HepG2 (cell line): ENCODE data around the gene MAPK12. TPM values are rescaled to one million over a fixed set of nuclear protein-coding genes. Genes with fewer than 3 reads are reported as not detected.

Experiments
- CBX5 ChIP-seq: sonication (generic); formaldehyde crosslinking; IDR thresholded peaks from 2 replicates; pipeline ENCODE4 v1.4.0; 2020; ENCODE audit warnings: missing genetic modification reagents, borderline replicate concordance
- CHD2 ChIP-seq: IDR thresholded peaks from 2 replicates; pipeline ENCODE4 v1.6.1; 2011; ENCODE audit warnings: low read depth, low read length, improper control_type of control experiment
- FUBP1 ChIP-seq: sonication (generic); formaldehyde crosslinking; IDR thresholded peaks from 2 replicates; pipeline ENCODE4 v1.5.1; 2020; ENCODE audit warnings: missing genetic modification reagents, mild to moderate bottlenecking, borderline replicate concordance
- KDM1A ChIP-seq: IDR thresholded peaks from 2 replicates; pipeline ENCODE4 v1.6.1; 2016; ENCODE audit warnings: missing compliant biosample characterization
- NONO ChIP-seq, 2 experiments: fragments of 450-650 bp in 1 of 2; sonication (generic) in 1 of 2; formaldehyde crosslinking in 1 of 2; IDR thresholded peaks in 1 of 2; conservative IDR thresholded peaks in 1 of 2; 2 replicates each; pipeline versions ENCODE4 v1.6.1 to v1.8.0; 2017 to 2022; ENCODE audit warnings: mild to moderate bottlenecking in 1 of 2, missing genetic modification reagents in 1 of 2, moderate library complexity in 1 of 2
- PHF20 ChIP-seq: sonication (generic); formaldehyde crosslinking; IDR thresholded peaks from 2 replicates; pipeline ENCODE4 v1.5.0; 2020; ENCODE audit warnings: mild to moderate bottlenecking, missing genetic modification reagents
- POLR2AphosphoS5 ChIP-seq: IDR thresholded peaks from 2 replicates; pipeline ENCODE4 v1.6.1; 2012; ENCODE audit warnings: low read depth, low read length
- SALL2 ChIP-seq: sonication (generic); formaldehyde crosslinking; IDR thresholded peaks from 2 replicates; pipeline ENCODE4 v1.8.1; 2023; ENCODE audit warnings: mild to moderate bottlenecking, missing genetic modification reagents, inconsistent platforms
- SP4 ChIP-seq: sonication (generic); formaldehyde crosslinking; IDR thresholded peaks from 2 replicates; pipeline ENCODE4 v1.8.1; 2023; ENCODE audit warnings: mild to moderate bottlenecking, missing genetic modification reagents
- SRSF1 ChIP-seq: fragments of 200-400 bp; formaldehyde crosslinking; optimal IDR thresholded peaks from 2 replicates; pipeline ENCODE3; 2017; ENCODE audit warnings: mild to moderate bottlenecking, low read depth, low read length, moderate library complexity
- TOE1 ChIP-seq: sonication (generic); formaldehyde crosslinking; IDR thresholded peaks from 2 replicates; pipeline ENCODE4 v1.4.0; 2020; ENCODE audit warnings: mild to moderate bottlenecking, missing genetic modification reagents
- ZNF260 ChIP-seq: sonication (generic); formaldehyde crosslinking; IDR thresholded peaks from 2 replicates; pipeline ENCODE4 v1.4.0; 2020; ENCODE audit warnings: missing genetic modification reagents, low read depth, mild to moderate bottlenecking, borderline replicate concordance
- ZNF44 ChIP-seq: sonication (generic); formaldehyde crosslinking; IDR thresholded peaks from 2 replicates; pipeline ENCODE4 v1.5.1; 2020; ENCODE audit warnings: mild to moderate bottlenecking, missing genetic modification reagents
- ZNF446 ChIP-seq: sonication (generic); formaldehyde crosslinking; IDR thresholded peaks from 2 replicates; pipeline ENCODE4 v1.5.0; 2020; ENCODE audit warnings: mild to moderate bottlenecking, missing genetic modification reagents
- ZNF543 ChIP-seq: sonication (generic); formaldehyde crosslinking; IDR thresholded peaks from 2 replicates; pipeline ENCODE4 v1.4.0; 2020; ENCODE audit warnings: mild to moderate bottlenecking, missing genetic modification reagents
- ZNF562 ChIP-seq: sonication (generic); formaldehyde crosslinking; IDR thresholded peaks from 2 replicates; pipeline ENCODE4 v1.8.0; 2022; ENCODE audit warnings: missing genetic modification reagents, borderline replicate concordance
- ZNF713 ChIP-seq: sonication (generic); formaldehyde crosslinking; IDR thresholded peaks from 2 replicates; pipeline ENCODE4 v1.4.0; 2020; ENCODE audit warnings: mild to moderate bottlenecking, missing genetic modification reagents
- ZSCAN25 ChIP-seq: sonication (generic); formaldehyde crosslinking; IDR thresholded peaks from 2 replicates; pipeline ENCODE4 v1.8.0; 2022; ENCODE audit warnings: mild to moderate bottlenecking, missing genetic modification reagents
- ZSCAN30 ChIP-seq: sonication (generic); formaldehyde crosslinking; IDR thresholded peaks from 2 replicates; pipeline ENCODE4 v1.5.0; 2020; ENCODE audit warnings: mild to moderate bottlenecking, missing genetic modification reagents
- polyA plus RNA-seq, 8 experiments: library from polyadenylated mRNA; depleted of rRNA in 3 of 8; stranded (reverse) in 7 of 8; unstranded in 1 of 8; fragments of >200 nt; fragmentation: Illumina TruSeq in 4 of 8; extraction: Trizol in 4 of 8; gene quantifications; 2 replicates each; pipeline versions ENCODE4 v1.2.1 to v1.2.3, GENCODE V29; 2011 to 2016; ENCODE audit warnings: low read depth in 4 of 8, missing spikeins in 1 of 8, mixed read lengths in 1 of 8; ENCODE audit not compliant: insufficient read depth in 1 of 8
- total RNA-seq, 5 experiments: library from RNA; depleted of rRNA; stranded (reverse); fragments of >200 nt; fragmentation: Illumina TruSeq; extraction: Trizol; gene quantifications; 2 replicates each; pipeline ENCODE4 v1.2.3, GENCODE V29; 2016; ENCODE audit warnings: low read depth in 1 of 5
- TF ChIP-seq, protein P1 (sequence below): sonication (generic); formaldehyde crosslinking; IDR thresholded peaks from 2 replicates; pipeline ENCODE4 v1.4.0; 2020; ENCODE audit warnings: low read depth, mild to moderate bottlenecking, missing genetic modification reagents
- TF ChIP-seq, protein P2 (sequence below): sonication (generic); formaldehyde crosslinking; conservative IDR thresholded peaks from 2 replicates; pipeline ENCODE4 v1.8.0; 2022; ENCODE audit warnings: mild to moderate bottlenecking, moderate library complexity, missing genetic modification reagents
- TF ChIP-seq, protein P3 (sequence below): sonication (generic); formaldehyde crosslinking; IDR thresholded peaks from 2 replicates; pipeline ENCODE4 v1.9.0; 2021; ENCODE audit warnings: missing genetic modification reagents, mild to moderate bottlenecking, borderline replicate concordance

MAPK12 gene
- total and polyA plus RNA-seq, 2 of the 13 experiments (the other 11 are each of a cell fraction or from before 2014, with no cell fraction given): 22.2 to 23.3 TPM

DNA sequence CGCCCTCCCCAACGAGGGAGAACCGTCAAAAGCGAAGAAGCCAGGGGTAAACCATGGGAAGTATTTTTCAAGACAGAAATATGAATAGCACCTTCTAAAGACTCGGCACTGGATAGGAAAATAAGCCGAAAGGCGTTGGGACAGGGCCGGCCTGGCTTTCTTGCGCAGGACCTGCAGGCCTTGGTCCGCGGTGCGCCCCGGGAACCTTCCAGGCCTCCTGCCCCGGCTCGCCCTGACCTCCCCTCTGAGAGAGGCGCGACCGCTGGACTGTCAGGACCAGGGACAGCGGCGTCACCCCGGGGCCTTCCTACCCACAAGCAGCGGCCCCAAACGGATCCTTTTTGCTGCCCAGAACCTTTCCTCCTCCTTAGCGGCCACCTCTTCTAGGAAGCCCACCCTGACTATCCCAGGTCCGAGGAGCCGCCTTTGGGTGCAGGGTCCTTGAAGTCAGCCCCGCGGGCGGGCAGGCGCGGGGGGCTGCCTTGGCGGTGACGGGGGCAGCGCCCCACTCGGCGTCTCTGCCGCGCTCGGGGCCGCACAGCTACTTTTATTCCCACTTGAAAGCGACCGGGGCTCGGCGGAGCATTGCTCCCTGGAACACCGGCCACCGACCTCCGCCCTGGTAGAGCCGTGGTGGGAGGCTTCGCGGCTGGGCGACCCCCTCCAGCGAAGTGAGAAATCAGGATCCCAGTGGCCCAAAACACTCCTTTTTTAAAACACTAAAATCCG lies 9.3 kb upstream of the MAPK12 start (continued):
- TF ChIP-seq, protein P1, sequence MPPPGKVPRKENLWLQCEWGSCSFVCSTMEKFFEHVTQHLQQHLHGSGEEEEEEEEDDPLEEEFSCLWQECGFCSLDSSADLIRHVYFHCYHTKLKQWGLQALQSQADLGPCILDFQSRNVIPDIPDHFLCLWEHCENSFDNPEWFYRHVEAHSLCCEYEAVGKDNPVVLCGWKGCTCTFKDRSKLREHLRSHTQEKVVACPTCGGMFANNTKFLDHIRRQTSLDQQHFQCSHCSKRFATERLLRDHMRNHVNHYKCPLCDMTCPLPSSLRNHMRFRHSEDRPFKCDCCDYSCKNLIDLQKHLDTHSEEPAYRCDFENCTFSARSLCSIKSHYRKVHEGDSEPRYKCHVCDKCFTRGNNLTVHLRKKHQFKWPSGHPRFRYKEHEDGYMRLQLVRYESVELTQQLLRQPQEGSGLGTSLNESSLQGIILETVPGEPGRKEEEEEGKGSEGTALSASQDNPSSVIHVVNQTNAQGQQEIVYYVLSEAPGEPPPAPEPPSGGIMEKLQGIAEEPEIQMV (CRISPR knock-in tag): peak; percentile 59; the same call in 1 of the 2 replicates
- TF ChIP-seq PHF20 (CRISPR knock-in tag) (no peak), CHD2 (no peak), SALL2 (peak; percentile 79; the same call in 1 of the 2 replicates), ZNF44 (CRISPR knock-in tag) (peak; percentile 65; the same call in 1 of the 2 replicates), CBX5 (no peak), NONO (IDR thresholded peaks at IDR 0.05) (no peak), NONO (CRISPR knock-in tag; conservative IDR thresholded peaks at IDR 0.05) (no peak), ZNF260 (CRISPR knock-in tag) (no peak), ZNF543 (CRISPR knock-in tag) (peak; percentile 83; the same call in 1 of the 2 replicates), ZSCAN25 (CRISPR knock-in tag) (peak; percentile 66; the same call in 1 of the 2 replicates), KDM1A (CRISPR knock-in tag) (no peak), ZNF562 (CRISPR knock-in tag) (no peak), ZNF446 (CRISPR knock-in tag) (0 out of 2 replicates have a peak, but pooled peaks have one; percentile 54), POLR2AphosphoS5 (no peak), ZSCAN30 (CRISPR knock-in tag) (no peak), FUBP1 (CRISPR knock-in tag) (no peak), SP4 (CRISPR knock-in tag) (peak; percentile 39; the same call in 1 of the 2 replicates), SRSF1 (peak; percentile 41), ZNF713 (0 out of 2 replicates have a peak, but pooled peaks have one; percentile 48), TOE1 (CRISPR knock-in tag) (no peak)
- TF ChIP-seq, protein P2, sequence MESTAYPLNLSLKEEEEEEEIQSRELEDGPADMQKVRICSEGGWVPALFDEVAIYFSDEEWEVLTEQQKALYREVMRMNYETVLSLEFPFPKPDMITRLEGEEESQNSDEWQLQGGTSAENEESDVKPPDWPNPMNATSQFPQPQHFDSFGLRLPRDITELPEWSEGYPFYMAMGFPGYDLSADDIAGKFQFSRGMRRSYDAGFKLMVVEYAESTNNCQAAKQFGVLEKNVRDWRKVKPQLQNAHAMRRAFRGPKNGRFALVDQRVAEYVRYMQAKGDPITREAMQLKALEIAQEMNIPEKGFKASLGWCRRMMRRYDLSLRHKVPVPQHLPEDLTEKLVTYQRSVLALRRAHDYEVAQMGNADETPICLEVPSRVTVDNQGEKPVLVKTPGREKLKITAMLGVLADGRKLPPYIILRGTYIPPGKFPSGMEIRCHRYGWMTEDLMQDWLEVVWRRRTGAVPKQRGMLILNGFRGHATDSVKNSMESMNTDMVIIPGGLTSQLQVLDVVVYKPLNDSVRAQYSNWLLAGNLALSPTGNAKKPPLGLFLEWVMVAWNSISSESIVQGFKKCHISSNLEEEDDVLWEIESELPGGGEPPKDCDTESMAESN (CRISPR knock-in tag): peak; percentile 69; the same call in 1 of the 2 replicates
- TF ChIP-seq, protein P3, sequence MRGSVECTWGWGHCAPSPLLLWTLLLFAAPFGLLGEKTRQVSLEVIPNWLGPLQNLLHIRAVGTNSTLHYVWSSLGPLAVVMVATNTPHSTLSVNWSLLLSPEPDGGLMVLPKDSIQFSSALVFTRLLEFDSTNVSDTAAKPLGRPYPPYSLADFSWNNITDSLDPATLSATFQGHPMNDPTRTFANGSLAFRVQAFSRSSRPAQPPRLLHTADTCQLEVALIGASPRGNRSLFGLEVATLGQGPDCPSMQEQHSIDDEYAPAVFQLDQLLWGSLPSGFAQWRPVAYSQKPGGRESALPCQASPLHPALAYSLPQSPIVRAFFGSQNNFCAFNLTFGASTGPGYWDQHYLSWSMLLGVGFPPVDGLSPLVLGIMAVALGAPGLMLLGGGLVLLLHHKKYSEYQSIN (CRISPR knock-in tag): no peak
